Endometrial microvascular endothelial cells (primary cell): ENCODE results near the gene DOC2A. TPM values are rescaled to one million over a fixed set of nuclear protein-coding genes. Genes with fewer than 3 reads are reported as not detected.
"Not testable (repeated sequence)": the region's sequence is repeated elsewhere in the genome, so short reads cannot be mapped to it uniquely, and the experiment has no call there.

ENCODE experiments used
- in situ Hi-C: cut with HindIII; loops from 2 replicates; pipeline ENCODE4 v1.10.0; 2017; ENCODE audit warnings: low sequenced_read_pairs, low pct_unique_long_range_greater_than_20kb; ENCODE audit errors: inconsistent ontology term
- total RNA-seq: library from RNA; depleted of rRNA; stranded (reverse); fragments of >200 nt; gene quantifications from one replicate; pipeline ENCODE4 v1.2.3, GENCODE V29; 2015; ENCODE audit errors: inconsistent ontology term

The DOC2A gene
- total RNA-seq, 1 donor from 2014 or later, result not detected

GRCh38 chr16:30028438-30029076 lies 17.7 kb upstream of the DOC2A start:
- in situ Hi-C loops, result no loop called here

GRCh38 chr16:30027588-30028437 lies 17.0 kb upstream of the DOC2A start:
- in situ Hi-C loops, result no loop called here

DNA sequence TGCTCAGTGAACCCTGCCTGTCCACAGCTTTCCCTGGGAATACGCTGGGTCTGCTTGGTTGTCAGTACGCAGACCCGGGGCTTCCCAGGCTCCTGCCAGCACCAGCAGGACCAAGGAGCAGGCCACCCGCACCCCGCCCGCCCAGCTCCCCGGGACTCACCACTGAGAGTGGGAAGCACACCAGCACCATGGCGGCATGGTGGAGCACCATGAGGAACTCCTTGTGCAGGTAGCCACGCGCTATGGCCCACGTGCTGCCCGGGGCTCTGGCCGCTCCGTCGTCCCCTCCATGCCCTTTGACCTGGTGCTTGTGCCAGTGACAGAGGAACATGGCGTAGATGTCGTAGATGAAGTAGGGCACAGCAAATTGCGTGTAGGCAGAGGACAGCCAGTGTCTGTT lies 15.6 kb upstream of the DOC2A start:
- in situ Hi-C loops, result no loop called here

GRCh38 chr16:30025574-30025973 lies 14.7 kb upstream of the DOC2A start:
- in situ Hi-C loops, result no loop called here

- in situ Hi-C loops, result no loop called here
These were observed 14.3 kb upstream of the DOC2A start for GRCh38 chr16:30025156-30025555.

DNA sequence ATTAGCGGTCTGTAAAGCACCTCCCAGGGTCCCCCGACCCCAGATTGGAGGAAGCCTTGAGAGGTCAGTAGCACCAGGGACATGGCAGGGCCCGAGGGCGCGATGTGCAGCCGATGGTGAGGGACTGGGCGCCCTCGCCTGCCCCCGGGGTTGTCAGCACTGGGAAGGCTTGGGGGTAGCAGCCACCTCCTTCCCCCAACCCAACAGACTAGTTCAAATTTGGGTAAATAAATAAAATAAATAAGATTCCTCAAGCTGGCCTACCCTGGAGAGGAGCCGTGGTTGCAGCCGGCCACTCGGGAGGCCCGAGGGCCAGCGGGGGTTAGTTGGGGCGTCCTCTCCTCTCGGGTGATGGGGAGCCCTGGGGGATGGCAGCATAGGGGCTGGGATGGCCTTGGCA lies 13.6 kb upstream of the DOC2A start:
- in situ Hi-C loops, result no loop called here

- in situ Hi-C loops, result no loop called here
These were observed 12.8 kb upstream of the DOC2A start for GRCh38 chr16:30023586-30023985.

GRCh38 chr16:30022887-30023286 lies 12.1 kb upstream of the DOC2A start, which contains the start of gene C16orf92:
C16orf92 (plus strand) TSS chr16:30023198; CDS start chr16:30023341, 143 bp downstream.
- in situ Hi-C loops, result no loop called here

- in situ Hi-C loops, result no loop called here
These were observed 7.9 kb upstream of the DOC2A start for GRCh38 chr16:30018731-30019158.

DNA sequence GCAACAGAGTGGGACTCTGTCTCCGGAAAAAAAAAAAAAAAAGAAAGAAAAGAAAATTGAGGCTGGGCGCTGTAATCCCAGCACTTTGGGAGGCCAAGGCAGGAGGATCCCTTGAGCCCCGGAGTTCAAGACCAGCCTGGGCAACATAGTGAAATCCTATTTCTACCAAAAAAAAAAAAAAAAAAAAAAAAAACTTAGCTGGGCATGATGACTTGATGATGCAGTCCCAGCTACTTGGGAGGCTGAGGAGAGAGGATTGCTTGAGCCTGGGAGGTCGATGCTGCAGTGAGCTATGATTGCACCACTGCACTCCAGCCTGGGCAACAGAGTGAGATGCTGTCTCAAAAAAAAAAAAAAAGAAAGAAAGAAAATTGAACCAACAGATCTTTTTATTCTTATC lies 7.1 kb upstream of the DOC2A start:
- in situ Hi-C loops, result not testable (repeated sequence)

DNA sequence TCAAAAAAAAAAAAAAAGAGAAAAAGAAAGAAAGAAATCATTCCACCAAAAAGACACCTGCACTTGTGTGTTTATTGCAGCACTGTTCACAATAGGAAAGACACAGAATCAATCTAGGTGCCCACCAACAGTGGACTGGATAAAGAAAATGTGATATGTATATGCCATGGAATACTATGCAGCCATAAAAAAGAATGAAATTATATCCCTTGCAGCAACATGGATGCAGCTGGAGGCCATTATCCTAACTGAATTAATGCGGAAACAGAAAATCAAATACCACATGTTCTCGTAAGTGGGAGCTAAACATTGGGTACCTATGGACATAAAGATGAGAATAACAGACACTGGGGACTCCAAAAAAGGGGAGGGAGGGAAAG lies 6.4 kb upstream of the DOC2A start:
- in situ Hi-C loops, result no loop called here

- in situ Hi-C loops, result no loop called here
These were observed 5.9 kb upstream of the DOC2A start for GRCh38 chr16:30016555-30017276.

DNA sequence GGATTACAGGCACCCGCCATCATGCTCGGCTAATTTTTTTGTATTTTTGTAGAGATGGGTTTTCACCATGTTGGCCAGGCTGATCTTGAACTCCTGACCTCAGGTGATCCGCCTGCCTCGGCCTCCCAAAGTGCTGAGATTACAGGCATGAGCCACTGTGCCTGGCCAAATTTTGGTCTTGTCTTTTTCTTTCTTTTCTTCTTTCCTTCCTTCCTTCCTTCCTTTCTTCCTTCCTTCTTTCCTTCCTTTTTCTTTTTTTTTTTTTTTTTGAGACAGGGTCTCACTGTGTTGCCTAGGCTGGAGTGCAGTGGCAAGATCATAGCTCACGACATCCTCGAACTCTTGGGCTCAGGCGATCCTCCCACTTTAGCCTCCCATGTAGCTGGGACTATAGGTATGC lies 4.6 kb upstream of the DOC2A start:
- in situ Hi-C loops, result not testable (repeated sequence)

DNA sequence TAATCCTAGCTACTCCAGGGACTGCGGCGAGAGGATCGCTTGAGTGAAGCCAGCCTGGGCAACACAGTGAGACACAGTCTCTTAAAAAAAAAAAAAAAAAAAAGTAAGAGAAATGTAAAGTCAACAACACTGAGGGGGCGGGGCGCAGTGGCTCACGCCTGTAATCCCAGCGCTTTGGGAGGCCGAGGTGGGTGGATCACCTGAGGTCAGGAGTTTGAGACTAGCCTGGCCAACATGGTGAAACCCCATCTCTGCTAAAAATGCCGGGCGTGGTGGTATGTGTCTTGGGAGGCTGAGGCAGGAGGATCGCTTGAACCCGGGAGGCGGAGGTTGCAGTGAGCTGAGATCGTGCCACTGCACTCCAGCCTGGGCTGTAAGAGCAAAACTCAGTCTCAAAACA lies 1.8 kb upstream of the DOC2A start:
- in situ Hi-C loops, result not testable (repeated sequence)

GRCh38 chr16:30011714-30012504 lies 1.1 kb upstream of the DOC2A start:
- in situ Hi-C loops, result no loop called here

- in situ Hi-C loops, result no loop called here
These were observed 610 bp downstream of the DOC2A start for GRCh38 chr16:30009990-30010843.

- in situ Hi-C loops, result no loop called here
These were observed 1.6 kb downstream of the DOC2A start for GRCh38 chr16:30009085-30009862.
